Measurements from ENCODE around the gene TP73. TPM values are rescaled to one million over a fixed set of nuclear protein-coding genes. Genes with fewer than 3 reads are reported as not detected.

TP73 gene
- total RNA-seq, 1 experiment from 2014 or later = 11.9 TPM

DNA sequence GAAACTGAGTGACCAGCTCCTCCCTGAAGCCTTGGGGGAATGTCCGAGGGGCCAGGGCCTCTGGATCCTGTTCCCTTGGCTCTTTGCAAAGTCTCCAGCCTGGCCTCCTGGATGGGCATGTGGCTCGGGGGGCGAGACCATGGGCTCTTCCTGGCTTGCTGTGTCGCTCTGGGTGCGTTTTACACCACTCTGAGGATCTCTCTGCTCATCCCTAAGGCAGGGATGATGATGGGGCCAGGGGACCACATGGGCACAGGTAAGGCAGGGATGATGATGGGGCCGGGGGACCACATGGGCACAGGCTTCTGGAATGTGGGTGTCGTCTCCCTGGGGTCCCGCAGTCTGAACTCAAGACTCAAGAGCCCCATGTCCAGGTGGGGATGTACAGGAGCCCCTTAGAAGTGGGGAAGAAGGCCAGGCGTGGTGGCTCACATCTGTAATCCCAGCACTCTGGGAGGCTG lies 17.7 kb downstream of the TP73 start:
- peaks cover 7% of the 10 kb centered on the region for H3K4me1 ChIP-seq
- peak in 1 of 2 experiments; percentile 7 for DNase-seq
- CTCF ChIA-PET = no interaction called here
- H3K4me3 Mint-ChIP-seq (ENCODE audit: unreplicated experiment) = no peak overlapping the region
- no peaks in the 10 kb centered on the region for H3K27me3 ChIP-seq (replicated peaks; ENCODE audit: control insufficient read depth, insufficient read depth, low read length)
- BruUV-seq (replicated peaks) = no TSS peak
- TF ChIP-seq, protein P1, sequence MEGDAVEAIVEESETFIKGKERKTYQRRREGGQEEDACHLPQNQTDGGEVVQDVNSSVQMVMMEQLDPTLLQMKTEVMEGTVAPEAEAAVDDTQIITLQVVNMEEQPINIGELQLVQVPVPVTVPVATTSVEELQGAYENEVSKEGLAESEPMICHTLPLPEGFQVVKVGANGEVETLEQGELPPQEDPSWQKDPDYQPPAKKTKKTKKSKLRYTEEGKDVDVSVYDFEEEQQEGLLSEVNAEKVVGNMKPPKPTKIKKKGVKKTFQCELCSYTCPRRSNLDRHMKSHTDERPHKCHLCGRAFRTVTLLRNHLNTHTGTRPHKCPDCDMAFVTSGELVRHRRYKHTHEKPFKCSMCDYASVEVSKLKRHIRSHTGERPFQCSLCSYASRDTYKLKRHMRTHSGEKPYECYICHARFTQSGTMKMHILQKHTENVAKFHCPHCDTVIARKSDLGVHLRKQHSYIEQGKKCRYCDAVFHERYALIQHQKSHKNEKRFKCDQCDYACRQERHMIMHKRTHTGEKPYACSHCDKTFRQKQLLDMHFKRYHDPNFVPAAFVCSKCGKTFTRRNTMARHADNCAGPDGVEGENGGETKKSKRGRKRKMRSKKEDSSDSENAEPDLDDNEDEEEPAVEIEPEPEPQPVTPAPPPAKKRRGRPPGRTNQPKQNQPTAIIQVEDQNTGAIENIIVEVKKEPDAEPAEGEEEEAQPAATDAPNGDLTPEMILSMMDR (IDR thresholded peaks at IDR 0.05; ENCODE audit: insufficient read depth in 1 of 2, low read depth in 1 of 2, low read length in 1 of 2, severe bottlenecking in 1 of 2, unreplicated experiment in 1 of 2) = no peak
- POLR2A ChIA-PET = no interaction called here
- no peaks in the 10 kb centered on the region for H3K9me3 Mint-ChIP-seq (ENCODE audit: unreplicated experiment)
- no peak overlapping the region for H3K4me3 ChIP-seq (ENCODE audit: low read depth, low read length)
- H3K9me3 ChIP-seq = no peaks in the 10 kb centered on the region
- H3K27ac Mint-ChIP-seq (ENCODE audit: unreplicated experiment) = no peak overlapping the region
- no peaks in the 10 kb centered on the region for H3K36me3 ChIP-seq (ENCODE audit: control insufficient read depth, insufficient read depth, low read length)
- H3K4me1 Mint-ChIP-seq (ENCODE audit: low read depth, unreplicated experiment) = peaks cover 7% of the 10 kb centered on the region
- H3K27me3 Mint-ChIP-seq (ENCODE audit: insufficient read depth, unreplicated experiment) = no peaks in the 10 kb centered on the region
- intact Hi-C loops (cut with micrococcal nuclease; ENCODE audit: unreplicated experiment) = no loop called here
- H3K36me3 Mint-ChIP-seq (ENCODE audit: insufficient read depth, unreplicated experiment) = no peaks in the 10 kb centered on the region

DNA sequence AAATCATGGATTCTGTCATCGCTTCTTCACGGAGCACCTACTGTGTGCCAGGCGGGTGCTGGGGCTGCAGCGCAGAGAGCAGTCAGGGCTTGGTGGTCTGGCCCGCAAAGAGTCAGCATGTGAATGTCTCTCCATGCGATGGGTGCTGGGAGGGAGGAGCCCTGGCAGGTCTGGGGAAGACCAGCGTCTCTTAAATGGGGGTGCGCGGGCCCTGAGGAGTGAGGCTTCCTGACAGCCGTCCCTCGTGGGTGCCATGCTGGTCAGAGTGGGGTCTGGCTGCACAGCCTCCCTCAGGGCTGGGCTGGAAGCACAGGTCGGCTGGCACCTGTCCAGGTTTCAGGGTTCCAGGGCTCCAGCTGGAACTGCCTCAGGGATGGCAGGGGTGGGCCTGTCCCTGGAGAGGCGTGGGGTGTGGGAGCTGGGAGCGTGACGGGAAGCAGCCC lies 18.5 kb downstream of the TP73 start:
- H3K4me3 ChIP-seq (ENCODE audit: low read depth, low read length) = no peak overlapping the region
- Mint-ChIP-seq H3K36me3 (ENCODE audit: insufficient read depth, unreplicated experiment) (no peaks in the 10 kb centered on the region), H3K4me3 (ENCODE audit: unreplicated experiment) (no peak overlapping the region), H3K4me1 (ENCODE audit: low read depth, unreplicated experiment) (peaks cover 7% of the 10 kb centered on the region), H3K27me3 (ENCODE audit: insufficient read depth, unreplicated experiment) (no peaks in the 10 kb centered on the region), H3K27ac (ENCODE audit: unreplicated experiment) (no peak overlapping the region), H3K9me3 (ENCODE audit: unreplicated experiment) (no peaks in the 10 kb centered on the region)
- POLR2A ChIA-PET = no interaction called here
- TF ChIP-seq, protein P1 (IDR thresholded peaks at IDR 0.05; ENCODE audit: insufficient read depth in 1 of 2, low read depth in 1 of 2, low read length in 1 of 2, severe bottlenecking in 1 of 2, unreplicated experiment in 1 of 2) = no peak
- no peaks in the 10 kb centered on the region for H3K9me3 ChIP-seq
- no peaks in the 10 kb centered on the region for H3K36me3 ChIP-seq (ENCODE audit: control insufficient read depth, insufficient read depth, low read length)
- intact Hi-C loops (cut with micrococcal nuclease; ENCODE audit: unreplicated experiment) = no loop called here
- no peaks in the 10 kb centered on the region for H3K27me3 ChIP-seq (replicated peaks; ENCODE audit: control insufficient read depth, insufficient read depth, low read length)
- H3K4me1 ChIP-seq = peaks cover 7% of the 10 kb centered on the region
- no TSS peak for BruUV-seq (replicated peaks)
- no peak for DNase-seq
- CTCF ChIA-PET = no interaction called here

DNA sequence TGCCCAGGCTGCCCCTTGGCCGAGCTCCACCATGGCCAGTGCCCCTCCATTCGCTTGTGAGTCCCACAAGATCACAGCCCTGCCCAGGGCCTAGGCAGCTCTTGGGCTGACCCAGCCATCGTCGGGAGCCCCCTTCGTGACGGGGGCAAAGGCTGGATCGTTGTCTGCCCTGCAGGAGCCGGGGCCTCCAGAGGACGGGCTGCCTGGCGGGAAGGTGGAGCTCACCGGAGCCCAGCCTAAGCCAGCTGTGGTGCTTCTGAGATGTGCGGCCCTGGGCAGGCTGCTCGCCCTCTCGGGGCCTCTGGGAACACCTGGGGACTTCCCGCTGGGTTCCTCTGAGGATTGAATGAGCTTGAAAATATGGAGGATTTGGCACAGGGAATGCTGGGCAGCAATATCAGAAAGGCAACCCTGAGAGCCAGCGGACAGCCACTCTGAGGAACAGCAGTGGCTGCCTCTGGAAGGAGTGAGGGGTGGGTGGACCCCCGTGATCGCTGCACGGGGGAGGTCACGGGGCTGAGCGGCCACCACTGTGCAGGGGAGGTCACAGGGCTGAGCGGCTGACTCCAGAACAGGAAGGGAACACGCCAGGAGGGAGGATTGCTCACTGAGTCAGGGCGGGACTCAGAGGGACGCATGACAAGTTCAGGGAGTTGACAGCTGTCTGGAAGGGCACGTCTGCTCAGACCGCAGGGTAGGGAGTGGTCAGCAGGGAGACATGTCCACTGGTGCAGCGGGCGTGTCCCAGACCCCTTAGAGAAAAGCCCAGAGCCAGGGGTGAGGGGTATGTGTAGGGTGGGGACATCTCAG lies 19.3 kb downstream of the TP73 start:
- peaks cover 7% of the 10 kb centered on the region for H3K4me1 Mint-ChIP-seq (ENCODE audit: low read depth, unreplicated experiment)
- intact Hi-C loops (cut with micrococcal nuclease; ENCODE audit: unreplicated experiment) = no loop called here
- H3K4me3 Mint-ChIP-seq (ENCODE audit: unreplicated experiment) = no peak overlapping the region
- Histone ChIP-seq H3K4me1 (peaks cover 7% of the 10 kb centered on the region), H3K27me3 (replicated peaks; ENCODE audit: control insufficient read depth, insufficient read depth, low read length) (no peaks in the 10 kb centered on the region), H3K36me3 (ENCODE audit: control insufficient read depth, insufficient read depth, low read length) (no peaks in the 10 kb centered on the region), H3K9me3 (no peaks in the 10 kb centered on the region), H3K4me3 (ENCODE audit: low read depth, low read length) (no peak overlapping the region)
- DNase-seq = no peak
- no TSS peak for BruUV-seq (replicated peaks)
- ChIA-PET CTCF (no interaction called here), POLR2A (no interaction called here)
- H3K27me3 Mint-ChIP-seq (ENCODE audit: insufficient read depth, unreplicated experiment) = no peaks in the 10 kb centered on the region
- no peaks in the 10 kb centered on the region for H3K9me3 Mint-ChIP-seq (ENCODE audit: unreplicated experiment)
- no peaks in the 10 kb centered on the region for H3K36me3 Mint-ChIP-seq (ENCODE audit: insufficient read depth, unreplicated experiment)
- no peak overlapping the region for H3K27ac Mint-ChIP-seq (ENCODE audit: unreplicated experiment)
- TF ChIP-seq, protein P1 (IDR thresholded peaks at IDR 0.05; ENCODE audit: insufficient read depth in 1 of 2, low read depth in 1 of 2, low read length in 1 of 2, severe bottlenecking in 1 of 2, unreplicated experiment in 1 of 2) = no peak
